ENCODE results near the gene ZNF236. TPM values are rescaled to one million over a fixed set of nuclear protein-coding genes. Genes with fewer than 3 reads are reported as not detected.

Gene ZNF236
- total and polyA plus RNA-seq, 2 of the 8 experiments (the other 6 are each of a cell fraction or from before 2014, with no cell fraction given): 6.7 to 14.5 TPM

GRCh38 chr18:76794326-76794725, 28.0 kb upstream of the ZNF236 start:
- Histone ChIP-seq H3K79me1 (ENCODE audit: low read depth, low read length) (no peaks in the 10 kb centered on the region), H3K23ac (ENCODE audit: insufficient read length) (no peak overlapping the region), H3K18ac (ENCODE audit: extremely low read depth, low read length) (no peak overlapping the region), H3K79me2 (ENCODE audit: control insufficient read depth in 1 of 2, insufficient read depth in 2 of 2, low read length in 2 of 2) (no peaks in the 10 kb centered on the region), H3K4ac (replicated peaks; ENCODE audit: insufficient read length, low read depth, low read length) (no peak overlapping the region), H4K8ac (ENCODE audit: extremely low read depth, insufficient read depth, low read length) (no peak overlapping the region), H2BK20ac (ENCODE audit: low read length) (no peak overlapping the region), H4K91ac (replicated peaks; ENCODE audit: insufficient read length, low read length) (no peak overlapping the region), H2AFZ (ENCODE audit: low read length) (no peak overlapping the region), H3K23me2 (ENCODE audit: low read depth, low read length) (no peaks in the 10 kb centered on the region), H2BK15ac (ENCODE audit: low read length) (no peak overlapping the region), H4K5ac (ENCODE audit: insufficient read length, low read depth, low read length) (no peak overlapping the region), H2BK12ac (ENCODE audit: low read depth, low read length) (no peak overlapping the region), H3K27me3 (replicated peaks in 1 of 4; ENCODE audit: control insufficient read depth in 3 of 4, extremely low read depth in 1 of 4, insufficient read depth in 3 of 4, low read length in 3 of 4) (no peaks in the 10 kb centered on the region), H3K56ac (replicated peaks; ENCODE audit: insufficient read length, low read depth, low read length) (no peak overlapping the region), H3K4me1 (replicated peaks in 1 of 4; ENCODE audit: control insufficient read depth in 3 of 4, insufficient read depth in 4 of 4, low read length in 3 of 4) (peaks cover 0 to 6% (median 0%) of the 10 kb centered on the region in 4 experiments; a peak in 2 of 7 replicates), H3K27ac (ENCODE audit: low read depth, low read length) (no peak overlapping the region), H3K14ac (ENCODE audit: insufficient read length) (no peak overlapping the region), H4K20me1 (replicated peaks in 1 of 2; ENCODE audit: control insufficient read depth in 1 of 2, insufficient read depth in 2 of 2, low read length in 2 of 2) (no peaks in the 10 kb centered on the region), H2AK5ac (ENCODE audit: low read depth, low read length) (no peak overlapping the region), H3K4me2 (ENCODE audit: insufficient read depth in 1 of 2, low read depth in 2 of 2, low read length in 2 of 2) (no peak overlapping the region), H3K36me3 (ENCODE audit: control insufficient read depth in 2 of 4, insufficient read depth in 4 of 4, low read length in 3 of 4) (no peaks in the 10 kb centered on the region), H2BK120ac (replicated peaks; ENCODE audit: low read depth, low read length) (no peak overlapping the region), H3K9me3 (ENCODE audit: insufficient read depth in 2 of 2, low read depth in 1 of 2, low read length in 1 of 2) (peaks cover 14 to 19% of the 10 kb centered on the region in 2 experiments), H3K4me3 (ENCODE audit: extremely low read depth in 1 of 4, insufficient read depth in 2 of 4, low read depth in 3 of 4, low read length in 4 of 4) (no peak overlapping the region), H2BK5ac (ENCODE audit: low read depth, low read length) (no peak overlapping the region), H3K9ac (replicated peaks in 1 of 4; ENCODE audit: extremely low read depth in 1 of 4, low read depth in 3 of 4, low read length in 3 of 4) (no peak overlapping the region)
- ChIA-PET POLR2A (ENCODE audit: partially characterized antibody) (no interaction called here), CTCF (ENCODE audit: partially characterized antibody) (interaction anchor here (0.9 to 8.6 kb wide), 2 partner anchors 8 kb away, joined by 3 to 72 read pairs; no protein-coding TSS in a partner anchor)
- 91% methylated on average over 4 of the region's 4 CpGs; no CpG with 5 or more reads in 1 of the 2 experiments for WGBS, 2 experiments (ENCODE audit: extremely low coverage in 1 of 2, insufficient coverage in 1 of 2, insufficient read length in 1 of 2, insufficient replicate concordance in 2 of 2, low coverage in 1 of 2, low lambda C conversion rate in 2 of 2, missing lambda C conversion rate in 1 of 2)
- DNase-seq (ENCODE audit: low read depth in 1 of 2, low spot score in 2 of 2) (no peak), FAIRE-seq (no peak)
- no peak for TF ChIP-seq EGR1 (IDR thresholded peaks at IDR 0.05; ENCODE audit: borderline replicate concordance, low read depth, low read length)
- TF ChIP-seq, protein P1, sequence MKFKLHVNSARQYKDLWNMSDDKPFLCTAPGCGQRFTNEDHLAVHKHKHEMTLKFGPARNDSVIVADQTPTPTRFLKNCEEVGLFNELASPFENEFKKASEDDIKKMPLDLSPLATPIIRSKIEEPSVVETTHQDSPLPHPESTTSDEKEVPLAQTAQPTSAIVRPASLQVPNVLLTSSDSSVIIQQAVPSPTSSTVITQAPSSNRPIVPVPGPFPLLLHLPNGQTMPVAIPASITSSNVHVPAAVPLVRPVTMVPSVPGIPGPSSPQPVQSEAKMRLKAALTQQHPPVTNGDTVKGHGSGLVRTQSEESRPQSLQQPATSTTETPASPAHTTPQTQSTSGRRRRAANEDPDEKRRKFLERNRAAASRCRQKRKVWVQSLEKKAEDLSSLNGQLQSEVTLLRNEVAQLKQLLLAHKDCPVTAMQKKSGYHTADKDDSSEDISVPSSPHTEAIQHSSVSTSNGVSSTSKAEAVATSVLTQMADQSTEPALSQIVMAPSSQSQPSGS (IDR thresholded peaks at IDR 0.05; ENCODE audit: low read length): no peak
- TF ChIP-seq BRCA1 (IDR thresholded peaks at IDR 0.05; ENCODE audit: low read depth, low read length): no peak
- no peak for TF ChIP-seq BACH1 (IDR thresholded peaks at IDR 0.05; ENCODE audit: low read length)
- no peak for TF ChIP-seq RAD21 (IDR thresholded peaks at IDR 0.05 in 1 of 2, conservative IDR thresholded peaks at IDR 0.05 in 1 of 2; ENCODE audit: low read depth in 2 of 2, low read length in 2 of 2)
- no peak for TF ChIP-seq KDM5A (IDR thresholded peaks at IDR 0.05; ENCODE audit: low read length)

All from H1 (cell line).